ENCODE results near the gene UCK2.

GRCh38 chr1:165911609-165912281 lies 84.3 kb downstream of the UCK2 start:
- TF ChIP-seq CTCF (IDR thresholded peaks at IDR 0.05 in 2 of 3, conservative IDR thresholded peaks at IDR 0.05 in 1 of 3; ENCODE audit: borderline replicate concordance in 1 of 3, insufficient read depth in 1 of 3, low read depth in 2 of 3, low read length in 2 of 3) (no peak), YY1 (IDR thresholded peaks at IDR 0.05; ENCODE audit: extremely low read depth, insufficient replicate concordance, low read depth, low read length) (no peak), SP1 (IDR thresholded peaks at IDR 0.05; ENCODE audit: low read depth) (no peak), POLR2AphosphoS5 (IDR thresholded peaks at IDR 0.05; ENCODE audit: low read depth, low read length) (no peak)

Measured in HCT116 (cell line).